Measurements from ENCODE around the gene PCDHB7.
"Not testable (repeated sequence)": the region's sequence is repeated elsewhere in the genome, so short reads cannot be mapped to it uniquely, and the experiment has no call there.

The PCDHB7 gene

GRCh38 chr5:141180313-141180712 is 7.9 kb downstream of the PCDHB7 start:
- DNase-seq, result no peak

GRCh38 chr5:141182248-141182647 is 9.8 kb downstream of the PCDHB7 start, which contains the start of gene PCDHB16:
TSS of gene PCDHB16 (plus strand) at chr5:141182387. CDS start at chr5:141182560, 173 bp downstream.
- peak; percentile 28 for DNase-seq

GRCh38 chr5:141184117-141184855 is 11.8 kb downstream of the PCDHB7 start:
- DNase-seq, result not testable (repeated sequence)

GRCh38 chr5:141186897-141187512 is 14.6 kb downstream of the PCDHB7 start, which contains the start of gene PCDHB9:
TSS of gene PCDHB9 (plus strand) at chr5:141187161. CDS start at chr5:141187319, 158 bp downstream.
- peak; percentile 22 for DNase-seq

GRCh38 chr5:141188682-141189081 is 16.2 kb downstream of the PCDHB7 start:
- DNase-seq, result not testable (repeated sequence)

- DNase-seq, result not testable (repeated sequence)
Observed at GRCh38 chr5:141189131-141189530, 16.7 kb downstream of the PCDHB7 start.

- peak; percentile 29 for DNase-seq
Observed at GRCh38 chr5:141192110-141192725, 19.8 kb downstream of the PCDHB7 start, which contains the start of gene PCDHB10. TSS of gene PCDHB10 (plus strand) at chr5:141192353. CDS start at chr5:141192553, 200 bp downstream.

GRCh38 chr5:141194332-141194731 is 21.9 kb downstream of the PCDHB7 start:
- DNase-seq, result not testable (repeated sequence)

GRCh38 chr5:141196363-141196762 is 23.9 kb downstream of the PCDHB7 start:
- no peak for DNase-seq

- no peak for DNase-seq
Observed at GRCh38 chr5:141199359-141200235, 27.2 kb downstream of the PCDHB7 start, which contains the start of gene PCDHB11. TSS of gene PCDHB11 (plus strand) at chr5:141199627. CDS start at chr5:141199775, 148 bp downstream.

GRCh38 chr5:141201126-141201525 is 28.7 kb downstream of the PCDHB7 start:
- DNase-seq, result not testable (repeated sequence)

GRCh38 chr5:141201646-141202045 is 29.2 kb downstream of the PCDHB7 start:
- DNase-seq, result not testable (repeated sequence)

GRCh38 chr5:141208478-141208877 is 36.0 kb downstream of the PCDHB7 start, which contains the start of gene PCDHB12:
TSS of gene PCDHB12 (plus strand) at chr5:141208719. CDS start at chr5:141208908, 189 bp downstream.
- DNase-seq, result no peak

- DNase-seq, result not testable (repeated sequence)
Observed at GRCh38 chr5:141210281-141210680, 37.8 kb downstream of the PCDHB7 start.

GRCh38 chr5:141210849-141211248 is 38.4 kb downstream of the PCDHB7 start:
- not testable (repeated sequence) for DNase-seq

- peak; percentile 50 for DNase-seq
Observed at GRCh38 chr5:141213656-141214339, 41.4 kb downstream of the PCDHB7 start, which contains the start of gene PCDHB13. TSS of gene PCDHB13 (plus strand) at chr5:141213919. CDS start at chr5:141214124, 205 bp downstream.

- DNase-seq, result not testable (repeated sequence)
Observed at GRCh38 chr5:141214583-141214982, 42.1 kb downstream of the PCDHB7 start.

GRCh38 chr5:141215504-141215903 is 43.1 kb downstream of the PCDHB7 start:
- not testable (repeated sequence) for DNase-seq

GRCh38 chr5:141216035-141216434 is 43.6 kb downstream of the PCDHB7 start:
- not testable (repeated sequence) for DNase-seq

GRCh38 chr5:141223112-141223783 is 50.8 kb downstream of the PCDHB7 start, which contains the start of gene PCDHB14:
TSS of gene PCDHB14 (plus strand) at chr5:141223343. CDS start at chr5:141223506, 163 bp downstream.
- DNase-seq, result no peak

GRCh38 chr5:141224844-141225243 is 52.4 kb downstream of the PCDHB7 start:
- DNase-seq, result not testable (repeated sequence)
